GM21717 (cell line): Measurements from ENCODE around the gene SLC2A5.
"Not testable (repeated sequence)": the region's sequence is repeated elsewhere in the genome, so short reads cannot be mapped to it uniquely, and the experiment has no call there.

Source experiments
- ATAC-seq: cut with Tn5 transposase; IDR thresholded peaks from one replicate; pipeline ENCODE4 v1.9.1; 2021; ENCODE audit warnings: mild to moderate bottlenecking, moderate library complexity; ENCODE audit not compliant: unreplicated experiment

The SLC2A5 gene

GRCh38 chr1:9037476-9038337 lies 31.7 kb downstream of the SLC2A5 start:
- no peak for ATAC-seq

- ATAC-seq, result no peak
Measured at GRCh38 chr1:9035226-9035625, 34.2 kb downstream of the SLC2A5 start.

GRCh38 chr1:9033363-9033762 lies 36.1 kb downstream of the SLC2A5 start:
- no peak for ATAC-seq

- no peak for ATAC-seq
Measured at GRCh38 chr1:9031484-9032259, 37.8 kb downstream of the SLC2A5 start.

GRCh38 chr1:9031077-9031476 lies 38.4 kb downstream of the SLC2A5 start:
- ATAC-seq, result not testable (repeated sequence)

- ATAC-seq, result no peak
Measured at GRCh38 chr1:9028921-9029705, 40.3 kb downstream of the SLC2A5 start.

- no peak for ATAC-seq
Measured at GRCh38 chr1:9027307-9027706, 42.1 kb downstream of the SLC2A5 start.

GRCh38 chr1:9025449-9025848 lies 44.0 kb downstream of the SLC2A5 start:
- ATAC-seq, result no peak

GRCh38 chr1:9024837-9025236 lies 44.6 kb downstream of the SLC2A5 start:
- no peak for ATAC-seq

GRCh38 chr1:9022773-9023172 lies 46.7 kb downstream of the SLC2A5 start:
- no peak for ATAC-seq

- not testable (repeated sequence) for ATAC-seq
Measured at GRCh38 chr1:9022026-9022738, 47.3 kb downstream of the SLC2A5 start.

- ATAC-seq, result no peak
Measured at GRCh38 chr1:9020305-9020704, 49.1 kb downstream of the SLC2A5 start.

GRCh38 chr1:9019896-9020295 lies 49.5 kb downstream of the SLC2A5 start:
- no peak for ATAC-seq

GRCh38 chr1:9018333-9018732 lies 51.1 kb downstream of the SLC2A5 start:
- no peak for ATAC-seq

GRCh38 chr1:9016455-9016854 lies 53.0 kb downstream of the SLC2A5 start:
- ATAC-seq, result no peak

GRCh38 chr1:9014475-9015375 lies 54.7 kb downstream of the SLC2A5 start:
- ATAC-seq, result no peak

- ATAC-seq, result no peak
Measured at GRCh38 chr1:9013819-9014218, 55.6 kb downstream of the SLC2A5 start.

- no peak for ATAC-seq
Measured at GRCh38 chr1:9010781-9011323, 58.6 kb downstream of the SLC2A5 start.
